Common myeloid progenitor, CD34-positive (primary cell): Measurements from ENCODE around the gene GORASP1.

ENCODE experiments used
- CTCF ChIA-PET: fragments of 350-600 bp; sonication (Branson Sonifier 250); formaldehyde crosslinking; loops from one replicate; lab custom pipeline; 2021; ENCODE audit warnings: antibody characterized with exemption; lab: Charles Lee
- POLR2A ChIA-PET: fragments of 350-600 bp; sonication (Branson Sonifier 250); formaldehyde crosslinking; loops from one replicate; lab custom pipeline; 2021; ENCODE audit warnings: antibody characterized with exemption; lab: Charles Lee
- DNase-seq, 3 donors: peaks; one replicate each; pipeline versions ENCODE4 v3.0.0 to v3.0.0-alpha.2; 2013
- H3K27ac ChIP-seq, 2 experiments: 1 replicate in 1 of 2; 2 replicates in 1 of 2; pipeline ENCODE4 v1.7.0; 2013; ENCODE audit warnings: inconsistent platforms in 2 of 2, low read length in 2 of 2, mild to moderate bottlenecking in 2 of 2, low read depth in 1 of 2, moderate library complexity in 1 of 2; ENCODE audit not compliant: severe bottlenecking in 2 of 2, insufficient read depth in 1 of 2, poor library complexity in 1 of 2
- H3K27me3 ChIP-seq, 5 experiments: replicated peaks in 2 of 5; 1 replicate in 3 of 5; 2 replicates in 2 of 5; pipeline versions ENCODE4 v1.6.1 to v1.7.0; 2013; ENCODE audit warnings: low read length in 4 of 5, mild to moderate bottlenecking in 2 of 5, moderate library complexity in 2 of 5, inconsistent platforms in 1 of 5; ENCODE audit not compliant: insufficient read depth in 5 of 5, control insufficient read depth in 4 of 5
- H3K36me3 ChIP-seq, 4 experiments: 1 replicate in 2 of 4; 2 replicates in 2 of 4; pipeline versions ENCODE4 v1.6.1 to v1.7.0; 2013; ENCODE audit warnings: low read length in 3 of 4, control low read depth in 1 of 4, mild to moderate bottlenecking in 1 of 4; ENCODE audit not compliant: control insufficient read depth in 4 of 4, insufficient read depth in 4 of 4
- H3K4me1 ChIP-seq, 4 experiments: 1 replicate in 3 of 4; 2 replicates in 1 of 4; pipeline versions ENCODE4 v1.6.1 to v1.7.1; 2013; ENCODE audit warnings: low read length in 3 of 4, mild to moderate bottlenecking in 3 of 4, control low read depth in 1 of 4, inconsistent platforms in 1 of 4, moderate library complexity in 1 of 4; ENCODE audit not compliant: control insufficient read depth in 4 of 4, insufficient read depth in 4 of 4; ENCODE audit errors: control extremely low read depth in 1 of 4
- H3K4me3 ChIP-seq, 7 experiments: 1 replicate in 4 of 7; 2 replicates in 3 of 7; pipeline versions ENCODE4 v1.5.1 to v1.7.0; 2013; ENCODE audit warnings: mild to moderate bottlenecking in 7 of 7, low read length in 6 of 7, moderate library complexity in 6 of 7, inconsistent platforms in 2 of 7, low read depth in 2 of 7, control low read depth in 1 of 7; ENCODE audit not compliant: insufficient read depth in 4 of 7, control insufficient read depth in 1 of 7; ENCODE audit errors: extremely low read depth in 1 of 7
- H3K9me3 ChIP-seq, 5 experiments: 1 replicate in 4 of 5; 2 replicates in 1 of 5; pipeline versions ENCODE4 v1.6.1 to v1.7.1; 2013; ENCODE audit warnings: low read length in 4 of 5, mild to moderate bottlenecking in 2 of 5, inconsistent platforms in 1 of 5, low read depth in 1 of 5, moderate library complexity in 1 of 5; ENCODE audit not compliant: control insufficient read depth in 4 of 5, insufficient read depth in 2 of 5; ENCODE audit errors: control extremely low read depth in 1 of 5
- WGBS: methylation state at CpG from one replicate; pipeline ENCODE4 v1.1.5; 2013; ENCODE audit not compliant: insufficient coverage; 5-methylcytosine and 5-hydroxymethylcytosine counted together

GORASP1 gene

DNA sequence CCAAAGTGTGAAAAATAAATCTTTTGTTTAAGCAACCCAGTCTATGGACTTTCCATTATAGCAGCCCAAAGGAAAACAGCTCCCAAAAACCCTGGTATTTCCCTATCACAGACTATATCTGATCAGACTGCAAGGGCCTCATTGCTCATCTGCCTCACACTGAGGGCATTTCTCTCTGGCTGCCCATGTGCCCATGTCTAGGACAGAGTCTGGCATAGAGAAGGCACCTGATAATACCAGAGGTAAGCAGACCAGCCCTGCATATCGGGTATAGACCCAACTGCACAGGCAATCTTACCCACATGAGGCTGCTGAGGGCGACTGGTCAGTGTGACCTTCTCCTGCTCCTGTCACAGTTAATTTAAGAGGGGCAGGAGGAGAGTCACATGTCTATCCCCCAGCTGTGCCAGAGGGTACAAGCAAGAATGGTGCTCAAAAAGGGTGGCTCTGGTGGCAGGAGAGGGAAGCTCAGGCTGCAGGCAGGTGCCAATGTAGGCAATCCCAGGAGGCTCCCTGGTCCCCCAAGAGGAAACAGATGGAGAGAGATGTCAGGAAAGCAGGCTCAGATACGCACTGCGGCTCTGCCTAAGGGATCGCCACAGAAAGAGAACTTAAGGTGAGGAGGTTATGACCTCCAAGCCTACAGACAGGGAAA, 42.8 kb upstream of the GORASP1 start:
- Histone ChIP-seq H3K4me1 (peaks cover 25 to 86% (median 76%) of the 10 kb centered on the region in 4 experiments), H3K36me3 (peaks cover 0 to 12% (median 12%) of the 10 kb centered on the region in 4 experiments), H3K27ac (peak overlapping the region in 1 of 2 experiments; percentile 87), H3K4me3 (peak overlapping the region in 5 of 7 experiments; percentile 69 to 92 (median 86)), H3K27me3 (no peaks in the 10 kb centered on the region), H3K9me3 (no peaks in the 10 kb centered on the region)
- ChIA-PET CTCF (interaction anchor here (0.7 to 2.4 kb wide), 15 partner anchors 8 to 141 kb away, joined by 3 to 13 read pairs (median 4); partner anchors contain the start of gene XIRP1), POLR2A (interaction anchor here (2.1 kb wide), 1 partner anchor 41 kb away, joined by 4 read pairs; no protein-coding TSS in a partner anchor)
- peak in 2 of 3 donors; percentile 33 to 34 for DNase-seq
- 31% methylated on average over 4 of the region's 5 CpGs for WGBS

- ChIA-PET POLR2A (interaction anchor here (2.1 kb wide), 1 partner anchor 41 kb away, joined by 4 read pairs; no protein-coding TSS in a partner anchor), CTCF (interaction anchor here (0.8 to 2.4 kb wide), 11 partner anchors 9 to 139 kb away, joined by 3 to 13 read pairs (median 4); no protein-coding TSS in a partner anchor)
- no peaks in the 10 kb centered on the region for H3K27me3 ChIP-seq
- no peak for DNase-seq
- H3K27ac ChIP-seq = peak overlapping the region; percentile 87 to 96
- H3K4me1 ChIP-seq = peaks cover 25 to 87% (median 77%) of the 10 kb centered on the region in 4 experiments
- H3K4me3 ChIP-seq = peak overlapping the region in 5 of 7 experiments; percentile 33 to 92 (median 86)
- peaks cover 0 to 19% (median 18%) of the 10 kb centered on the region in 4 experiments for H3K36me3 ChIP-seq
- 100% methylated on average over 2 of the region's 3 CpGs for WGBS
- no peaks in the 10 kb centered on the region for H3K9me3 ChIP-seq
These were observed 42.2 kb upstream of the GORASP1 start for GRCh38 chr3:39149498-39150147.

DNA sequence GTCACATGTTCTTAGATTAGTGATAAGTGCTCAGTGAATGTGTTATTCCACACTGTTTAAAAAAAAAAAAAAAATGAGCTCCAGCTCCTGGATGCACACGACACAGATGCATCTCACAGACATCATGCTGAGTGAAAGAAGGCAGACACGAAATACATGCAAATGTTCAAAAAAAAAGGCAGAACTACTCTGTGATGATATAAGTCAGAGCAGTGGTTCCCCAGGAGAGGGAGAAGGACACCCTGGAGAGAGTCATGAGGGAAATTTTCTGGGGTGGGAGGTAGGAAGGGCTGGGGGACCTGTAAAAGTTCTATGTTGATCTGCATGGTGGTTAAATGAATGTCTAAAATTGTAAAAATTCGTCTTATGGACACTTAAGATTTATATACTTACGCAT, 41.6 kb upstream of the GORASP1 start:
- no peak for DNase-seq
- peaks cover 3 to 24% (median 24%) of the 10 kb centered on the region in 4 experiments for H3K36me3 ChIP-seq
- peak overlapping the region in 4 of 7 experiments; percentile 19 to 89 (median 44) for H3K4me3 ChIP-seq
- POLR2A ChIA-PET = interaction anchor here (2.1 kb wide), 1 partner anchor 40 kb away, joined by 4 read pairs; no protein-coding TSS in a partner anchor
- H3K27ac ChIP-seq = peak overlapping the region; percentile 95 to 96
- CTCF ChIA-PET = interaction anchor here (0.7 to 2.4 kb wide), 8 partner anchors 8 to 139 kb away, joined by 3 to 13 read pairs (median 4); no protein-coding TSS in a partner anchor
- H3K27me3 ChIP-seq = no peaks in the 10 kb centered on the region
- 20% methylated on average over 1 of the region's 4 CpGs for WGBS
- H3K9me3 ChIP-seq = no peaks in the 10 kb centered on the region
- H3K4me1 ChIP-seq = peaks cover 25 to 82% (median 75%) of the 10 kb centered on the region in 4 experiments

- 23% methylated on average over 7 of the region's 9 CpGs for WGBS
- H3K4me3 ChIP-seq = peak overlapping the region in 6 of 7 experiments; percentile 19 to 72 (median 46)
These were observed 41.1 kb upstream of the GORASP1 start for GRCh38 chr3:39148435-39149058.

GRCh38 chr3:39147711-39148434, 40.4 kb upstream of the GORASP1 start:
- H3K4me1 ChIP-seq = peaks cover 25 to 79% (median 73%) of the 10 kb centered on the region in 4 experiments
- ChIA-PET POLR2A (interaction anchor here (0.7 to 2.1 kb wide), 5 partner anchors 21 to 43 kb away, joined by 3 to 14 read pairs (median 5); no protein-coding TSS in a partner anchor), CTCF (interaction anchor here (0.7 to 3.5 kb wide), 7 partner anchors 8 to 32 kb away, joined by 3 to 29 read pairs (median 4); no protein-coding TSS in a partner anchor)
- H3K27ac ChIP-seq = peak overlapping the region; percentile 95 to 96
- peak overlapping the region in 6 of 7 experiments; percentile 45 to 72 (median 53) for H3K4me3 ChIP-seq
- H3K9me3 ChIP-seq = no peaks in the 10 kb centered on the region
- H3K27me3 ChIP-seq = no peaks in the 10 kb centered on the region
- H3K36me3 ChIP-seq = peaks cover 9 to 36% (median 35%) of the 10 kb centered on the region in 4 experiments
- DNase-seq = peak; percentile 65 to 96 (median 95)
- 3% methylated on average over 7 of the region's 9 CpGs for WGBS

More at GRCh38 chr3:39148435-39149058, 41.1 kb upstream of the GORASP1 start:
- Histone ChIP-seq H3K27me3 (no peaks in the 10 kb centered on the region), H3K9me3 (no peaks in the 10 kb centered on the region), H3K36me3 (peaks cover 3 to 29% (median 29%) of the 10 kb centered on the region in 4 experiments), H3K4me1 (peaks cover 25 to 81% (median 73%) of the 10 kb centered on the region in 4 experiments), H3K27ac (peak overlapping the region; percentile 95 to 96)
- peak in 2 of 3 donors; percentile 50 to 85 for DNase-seq
- ChIA-PET CTCF (interaction anchor here (0.7 to 3.5 kb wide), 8 partner anchors 11 to 86 kb away, joined by 3 to 29 read pairs (median 6); no protein-coding TSS in a partner anchor), POLR2A (interaction anchor here (2.0 to 2.1 kb wide), 2 partner anchors 22 to 40 kb away, joined by 4 to 14 read pairs; no protein-coding TSS in a partner anchor)
